Endodermal cell (in vitro differentiated cells): ENCODE results near the gene RNASE11. TPM values are rescaled to one million over a fixed set of nuclear protein-coding genes. Genes with fewer than 3 reads are reported as not detected.

Source experiments
- DNase-seq: peaks from one replicate; pipeline ENCODE4 v3.0.0-alpha.2; 2017
- H3K27ac ChIP-seq: 2 replicates; pipeline ENCODE4 v1.5.1; 2013; ENCODE audit warnings: mild to moderate bottlenecking, low read depth, low read length, moderate library complexity
- H3K27me3 ChIP-seq: 2 replicates; pipeline ENCODE4 v1.6.1; 2013; ENCODE audit warnings: mild to moderate bottlenecking, low read length, moderate library complexity; ENCODE audit not compliant: insufficient read depth, control insufficient read depth, poor library complexity, severe bottlenecking
- H3K36me3 ChIP-seq: 2 replicates; pipeline ENCODE4 v1.7.0; 2013; ENCODE audit warnings: mild to moderate bottlenecking, low read length, moderate library complexity; ENCODE audit not compliant: control insufficient read depth, insufficient read depth
- H3K4me1 ChIP-seq: one replicate; pipeline ENCODE4 v1.7.0; 2013; ENCODE audit warnings: low read length; ENCODE audit not compliant: control insufficient read depth, insufficient read depth
- H3K4me3 ChIP-seq: 2 replicates; pipeline ENCODE4 v1.5.1; 2013; ENCODE audit warnings: mild to moderate bottlenecking, low read length, moderate library complexity
- H3K9ac ChIP-seq: 2 replicates; pipeline ENCODE4 v1.6.1; 2013; ENCODE audit warnings: mild to moderate bottlenecking, low read length, moderate library complexity; ENCODE audit not compliant: poor library complexity, severe bottlenecking; ENCODE audit errors: extremely low read depth
- H3K9me3 ChIP-seq: 2 replicates; pipeline ENCODE4 v1.6.1; 2013; ENCODE audit warnings: mild to moderate bottlenecking, low read length, moderate library complexity; ENCODE audit not compliant: control insufficient read depth
- H3K27ac Mint-ChIP-seq: 2 replicates; pipeline ENCODE4 v1.8.0; 2020; ENCODE audit warnings: mixed read lengths
- H3K27me3 Mint-ChIP-seq: 2 replicates; pipeline ENCODE4 v1.8.0; 2021; ENCODE audit warnings: mild to moderate bottlenecking, mixed read lengths; ENCODE audit not compliant: insufficient read depth
- H3K36me3 Mint-ChIP-seq: 2 replicates; pipeline ENCODE4 v1.8.0; 2020; ENCODE audit warnings: low read depth, mixed read lengths
- H3K4me1 Mint-ChIP-seq: 2 replicates; pipeline ENCODE4 v1.8.0; 2020; ENCODE audit warnings: mixed read lengths
- H3K4me3 Mint-ChIP-seq: 2 replicates; pipeline ENCODE4 v1.8.0; 2020; ENCODE audit warnings: mild to moderate bottlenecking, moderate library complexity, mixed read lengths
- H3K9me3 Mint-ChIP-seq: 2 replicates; pipeline ENCODE4 v1.8.0; 2020; ENCODE audit warnings: mild to moderate bottlenecking, mixed read lengths
- WGBS, 2 experiments: methylation state at CpG; one replicate each; pipeline versions ENCODE4 v1.1.5 to v1.1.7; 2013; ENCODE audit warnings: missing lambda C conversion rate in 2 of 2, mixed read lengths in 1 of 2; ENCODE audit not compliant: insufficient coverage in 1 of 2, insufficient read length in 1 of 2; 5-methylcytosine and 5-hydroxymethylcytosine counted together
- total RNA-seq, 2 donors: library from RNA; stranded (reverse); fragmentation: NEBNext Ultra II Directional in 1 of 2; extraction: Animal tissue kit (Norgen Biotek cat#: 25700) in 1 of 2; gene quantifications; 2 replicates in 1 of 2; 3 replicates in 1 of 2; pipeline ENCODE4 v1.2.1, GENCODE V29; 2021
- TF ChIP-seq, protein P1 (sequence below): fragments of 200-600 bp; sonication (generic); conservative IDR thresholded peaks from 2 replicates; pipeline ENCODE4 v1.5.0; 2021; ENCODE audit warnings: antibody characterized with exemption, mild to moderate bottlenecking

Gene RNASE11
- total RNA-seq, 2 donors from 2014 or later: not detected

DNA sequence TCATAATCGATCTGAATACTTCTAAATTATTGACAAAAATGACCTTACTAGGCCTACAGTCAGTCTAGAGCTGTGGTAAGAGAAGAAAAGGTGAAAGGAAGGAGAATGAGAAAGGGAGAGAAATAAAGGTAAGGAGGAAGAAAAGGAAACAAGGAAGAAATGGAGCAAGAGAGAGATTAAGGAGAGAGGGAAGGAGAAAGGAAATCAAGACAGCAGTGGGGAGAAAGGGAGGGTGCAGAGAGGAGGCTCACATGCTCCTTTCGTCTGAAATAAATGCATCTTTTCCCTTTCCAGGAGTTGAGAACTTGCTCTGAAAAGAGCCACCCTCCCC, 30.6 kb downstream of the RNASE11 start:
- H3K9me3 ChIP-seq: peaks cover 3% of the 10 kb centered on the region
- Mint-ChIP-seq H3K36me3 (no peaks in the 10 kb centered on the region), H3K9me3 (no peaks in the 10 kb centered on the region), H3K27me3 (no peaks in the 10 kb centered on the region), H3K27ac (no peak overlapping the region), H3K4me1 (peaks cover 14% of the 10 kb centered on the region), H3K4me3 (no peak overlapping the region)
- no peak overlapping the region for H3K4me3 ChIP-seq
- TF ChIP-seq, protein P1, sequence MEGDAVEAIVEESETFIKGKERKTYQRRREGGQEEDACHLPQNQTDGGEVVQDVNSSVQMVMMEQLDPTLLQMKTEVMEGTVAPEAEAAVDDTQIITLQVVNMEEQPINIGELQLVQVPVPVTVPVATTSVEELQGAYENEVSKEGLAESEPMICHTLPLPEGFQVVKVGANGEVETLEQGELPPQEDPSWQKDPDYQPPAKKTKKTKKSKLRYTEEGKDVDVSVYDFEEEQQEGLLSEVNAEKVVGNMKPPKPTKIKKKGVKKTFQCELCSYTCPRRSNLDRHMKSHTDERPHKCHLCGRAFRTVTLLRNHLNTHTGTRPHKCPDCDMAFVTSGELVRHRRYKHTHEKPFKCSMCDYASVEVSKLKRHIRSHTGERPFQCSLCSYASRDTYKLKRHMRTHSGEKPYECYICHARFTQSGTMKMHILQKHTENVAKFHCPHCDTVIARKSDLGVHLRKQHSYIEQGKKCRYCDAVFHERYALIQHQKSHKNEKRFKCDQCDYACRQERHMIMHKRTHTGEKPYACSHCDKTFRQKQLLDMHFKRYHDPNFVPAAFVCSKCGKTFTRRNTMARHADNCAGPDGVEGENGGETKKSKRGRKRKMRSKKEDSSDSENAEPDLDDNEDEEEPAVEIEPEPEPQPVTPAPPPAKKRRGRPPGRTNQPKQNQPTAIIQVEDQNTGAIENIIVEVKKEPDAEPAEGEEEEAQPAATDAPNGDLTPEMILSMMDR: no peak
- DNase-seq: no peak
- H3K4me1 ChIP-seq: peaks cover 9% of the 10 kb centered on the region
- H3K27ac ChIP-seq: no peak overlapping the region
- H3K36me3 ChIP-seq: no peaks in the 10 kb centered on the region
- H3K9ac ChIP-seq: no peak overlapping the region
- no peaks in the 10 kb centered on the region for H3K27me3 ChIP-seq
- 71 to 76% methylated on average over 1 to 2 of the region's 2 CpGs for WGBS, 2 experiments

DNA sequence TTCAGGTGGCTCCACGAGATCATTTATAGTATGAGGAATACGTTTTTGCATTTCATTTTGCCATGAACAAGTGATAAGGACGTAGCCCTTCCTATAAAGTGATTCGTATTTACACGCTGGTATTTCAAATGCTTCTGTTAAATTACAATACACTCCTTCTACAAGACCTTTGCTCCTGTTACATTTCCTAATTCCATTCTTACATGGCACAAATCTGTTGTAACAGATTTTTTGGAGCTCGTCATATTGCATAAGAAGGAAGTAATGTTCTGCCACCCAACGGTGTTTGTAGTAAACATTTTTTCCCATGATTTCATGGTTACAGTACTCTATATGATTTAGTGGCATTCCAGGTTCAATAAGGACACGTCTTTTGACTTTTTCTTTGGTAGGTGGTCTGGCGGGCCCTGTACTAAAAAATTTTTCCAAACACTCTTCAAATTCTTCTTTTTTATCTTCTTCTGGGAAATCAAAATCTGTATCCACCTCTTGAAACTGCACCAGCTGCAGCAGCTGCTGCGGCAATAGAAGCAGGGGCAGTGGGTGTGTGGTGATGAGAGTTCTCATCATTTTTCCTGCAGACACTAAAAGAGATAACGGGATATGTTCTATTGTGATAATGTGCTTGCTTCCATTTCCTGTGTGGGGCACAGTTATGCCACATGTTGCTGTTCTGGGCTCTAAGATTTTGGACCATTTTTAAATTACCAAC, 31.1 kb downstream of the RNASE11 start:
- Mint-ChIP-seq H3K4me1 (peaks cover 13% of the 10 kb centered on the region), H3K36me3 (no peaks in the 10 kb centered on the region), H3K27me3 (no peaks in the 10 kb centered on the region), H3K4me3 (no peak overlapping the region), H3K9me3 (no peaks in the 10 kb centered on the region), H3K27ac (no peak overlapping the region)
- TF ChIP-seq, protein P1: no peak
- no peak overlapping the region for H3K27ac ChIP-seq
- H3K9me3 ChIP-seq: peaks cover 3% of the 10 kb centered on the region
- H3K27me3 ChIP-seq: no peaks in the 10 kb centered on the region
- no peaks in the 10 kb centered on the region for H3K36me3 ChIP-seq
- no peak overlapping the region for H3K9ac ChIP-seq
- 90 to 93% methylated on average over 6 to 11 of the region's 11 CpGs for WGBS, 2 experiments
- no peak overlapping the region for H3K4me3 ChIP-seq
- DNase-seq: no peak
- H3K4me1 ChIP-seq: peaks cover 9% of the 10 kb centered on the region

DNA sequence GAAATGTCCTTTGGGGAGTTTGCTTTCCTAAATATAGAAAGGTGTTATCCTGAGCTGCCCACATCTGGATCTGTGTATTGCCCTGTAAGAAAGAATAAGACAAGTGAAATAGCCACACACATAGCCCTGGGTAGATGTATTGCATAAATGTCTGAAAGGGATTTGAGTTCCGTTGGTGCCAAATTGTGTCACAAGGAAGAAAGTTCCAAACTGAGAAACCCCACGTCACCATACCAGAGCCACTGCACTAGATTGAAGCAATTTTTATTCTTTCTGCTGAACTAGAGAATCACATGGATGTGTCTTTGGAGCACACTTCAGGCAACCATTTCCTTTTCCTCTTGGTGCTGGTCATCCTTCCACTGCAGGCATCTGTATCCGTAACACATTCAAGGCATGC, 32.0 kb downstream of the RNASE11 start:
- TF ChIP-seq, protein P1: no peak
- Histone ChIP-seq H3K4me1 (peaks cover 9% of the 10 kb centered on the region), H3K36me3 (no peaks in the 10 kb centered on the region), H3K27me3 (no peaks in the 10 kb centered on the region), H3K4me3 (no peak overlapping the region), H3K9me3 (peaks cover 1% of the 10 kb centered on the region), H3K9ac (no peak overlapping the region), H3K27ac (no peak overlapping the region)
- 90% methylated on average over 2 to 3 of the region's 3 CpGs for WGBS, 2 experiments
- H3K9me3 Mint-ChIP-seq: no peaks in the 10 kb centered on the region
- H3K4me3 Mint-ChIP-seq: no peak overlapping the region
- peaks cover 13% of the 10 kb centered on the region for H3K4me1 Mint-ChIP-seq
- no peaks in the 10 kb centered on the region for H3K27me3 Mint-ChIP-seq
- H3K36me3 Mint-ChIP-seq: no peaks in the 10 kb centered on the region
- H3K27ac Mint-ChIP-seq: no peak overlapping the region
- DNase-seq: no peak
